NCI-H1105 treated with DMSO at 0.1 percent for 48 hours (cell line): ENCODE results near the gene MAPK6.
"Not testable (repeated sequence)": the region's sequence is repeated elsewhere in the genome, so short reads cannot be mapped to it uniquely, and the experiment has no call there.

Source experiments
- DNase-seq: peaks from one replicate; lab custom pipeline; 2025; lab: John Stamatoyannopoulos, UW

The MAPK6 gene

GRCh38 chr15:52080031-52080430, 61.0 kb downstream of the MAPK6 start:
- no peak for DNase-seq

- DNase-seq: no peak
Observed at GRCh38 chr15:52080706-52081392, 61.8 kb downstream of the MAPK6 start.

GRCh38 chr15:52082197-52083036, 63.4 kb downstream of the MAPK6 start:
- DNase-seq: no peak

GRCh38 chr15:52083037-52083359, 64.0 kb downstream of the MAPK6 start:
- not testable (repeated sequence) for DNase-seq

- DNase-seq: no peak
Observed at GRCh38 chr15:52083603-52084002, 64.6 kb downstream of the MAPK6 start.

GRCh38 chr15:52085299-52085698, 66.3 kb downstream of the MAPK6 start:
- DNase-seq: no peak

- no peak for DNase-seq
Observed at GRCh38 chr15:52086011-52086786, 67.2 kb downstream of the MAPK6 start.

GRCh38 chr15:52090193-52090592, 71.2 kb downstream of the MAPK6 start:
- no peak for DNase-seq

GRCh38 chr15:52093167-52093538, 74.1 kb downstream of the MAPK6 start:
- DNase-seq: no peak

- no peak for DNase-seq
Observed at GRCh38 chr15:52093539-52094510, 74.8 kb downstream of the MAPK6 start.

GRCh38 chr15:52094811-52095584, 76.0 kb downstream of the MAPK6 start:
- no peak for DNase-seq

GRCh38 chr15:52095597-52096262, 76.7 kb downstream of the MAPK6 start:
- DNase-seq: no peak

- not testable (repeated sequence) for DNase-seq
Observed at GRCh38 chr15:52096536-52096935, 77.5 kb downstream of the MAPK6 start.

- DNase-seq: peak; percentile 5
Observed at GRCh38 chr15:52097180-52097579, 78.2 kb downstream of the MAPK6 start.

GRCh38 chr15:52098323-52098722, 79.3 kb downstream of the MAPK6 start:
- no peak for DNase-seq

- no peak for DNase-seq
Observed at GRCh38 chr15:52099651-52100272, 80.7 kb downstream of the MAPK6 start.

- no peak for DNase-seq
Observed at GRCh38 chr15:52100807-52101442, 81.9 kb downstream of the MAPK6 start.

GRCh38 chr15:52101542-52102323, 82.7 kb downstream of the MAPK6 start:
- no peak for DNase-seq
